OCI-LY3 (cell line): ENCODE data around the gene NTNG1.

Source experiments
- EZH2phosphoT487 ChIP-seq: fragments of 200-600 bp; shearing (Covaris generic); IDR thresholded peaks from 2 replicates; pipeline ENCODE4 v1.6.1; 2018; ENCODE audit warnings: antibody characterized with exemption, mixed run types, low read depth
- TF ChIP-seq, protein P1 (sequence below): fragments of 200-600, 300-600 bp; sonication (generic); IDR thresholded peaks from 2 replicates; pipeline ENCODE4 v1.5.1; 2014; ENCODE audit warnings: antibody characterized with exemption, low read length, low read depth

DNA sequence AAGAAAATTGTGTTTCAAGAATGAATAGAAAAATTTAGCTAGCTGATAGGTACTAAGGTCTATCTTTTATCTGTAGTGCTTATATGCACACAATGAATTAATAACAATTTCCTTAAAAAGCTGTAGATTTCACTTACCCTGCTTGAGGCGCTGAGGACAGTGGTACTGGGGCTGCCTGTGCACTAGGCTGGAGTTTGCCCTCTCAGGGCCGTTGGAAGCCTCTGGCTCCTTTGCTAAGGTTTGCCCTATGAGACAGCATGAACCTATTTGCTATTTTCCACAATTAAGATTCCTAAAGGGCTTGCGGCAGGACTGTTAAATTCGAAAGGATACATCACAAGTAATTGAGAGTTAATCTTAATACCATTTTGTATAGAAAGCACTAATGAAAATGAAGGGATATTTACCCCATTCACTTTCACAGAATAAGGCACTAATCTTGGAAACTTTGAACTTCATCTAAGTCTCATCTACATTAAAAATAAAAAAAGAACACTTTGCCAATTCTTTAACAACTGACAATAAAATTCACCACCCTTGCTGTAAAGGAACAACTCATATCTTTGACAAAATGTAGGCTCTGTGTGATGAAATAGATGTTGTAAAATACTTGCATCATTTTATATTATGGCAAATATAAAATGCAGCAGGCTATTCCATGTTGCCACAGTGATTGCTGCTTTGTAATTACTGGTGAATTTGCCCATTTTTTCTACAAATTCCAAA, 293.0 kb downstream of the NTNG1 start:
- TF ChIP-seq, protein P1, sequence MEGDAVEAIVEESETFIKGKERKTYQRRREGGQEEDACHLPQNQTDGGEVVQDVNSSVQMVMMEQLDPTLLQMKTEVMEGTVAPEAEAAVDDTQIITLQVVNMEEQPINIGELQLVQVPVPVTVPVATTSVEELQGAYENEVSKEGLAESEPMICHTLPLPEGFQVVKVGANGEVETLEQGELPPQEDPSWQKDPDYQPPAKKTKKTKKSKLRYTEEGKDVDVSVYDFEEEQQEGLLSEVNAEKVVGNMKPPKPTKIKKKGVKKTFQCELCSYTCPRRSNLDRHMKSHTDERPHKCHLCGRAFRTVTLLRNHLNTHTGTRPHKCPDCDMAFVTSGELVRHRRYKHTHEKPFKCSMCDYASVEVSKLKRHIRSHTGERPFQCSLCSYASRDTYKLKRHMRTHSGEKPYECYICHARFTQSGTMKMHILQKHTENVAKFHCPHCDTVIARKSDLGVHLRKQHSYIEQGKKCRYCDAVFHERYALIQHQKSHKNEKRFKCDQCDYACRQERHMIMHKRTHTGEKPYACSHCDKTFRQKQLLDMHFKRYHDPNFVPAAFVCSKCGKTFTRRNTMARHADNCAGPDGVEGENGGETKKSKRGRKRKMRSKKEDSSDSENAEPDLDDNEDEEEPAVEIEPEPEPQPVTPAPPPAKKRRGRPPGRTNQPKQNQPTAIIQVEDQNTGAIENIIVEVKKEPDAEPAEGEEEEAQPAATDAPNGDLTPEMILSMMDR: no peak
- TF ChIP-seq EZH2phosphoT487: no peak
